ENCODE measurements around the gene SLC25A30.
"Not testable (repeated sequence)": the region's sequence is repeated elsewhere in the genome, so short reads cannot be mapped to it uniquely, and the experiment has no call there.

The SLC25A30 gene

GRCh38 chr13:45445053-45445452, 26.9 kb upstream of the SLC25A30 start:
- H3K9me3 ChIP-seq (ENCODE audit: control insufficient read depth, insufficient read depth, low read length): no peaks in the 10 kb centered on the region
- H3K9ac ChIP-seq (ENCODE audit: low read depth, low read length): no peak overlapping the region
- no peak overlapping the region for H3K4me3 ChIP-seq (ENCODE audit: low read depth, low read length)
- H3K27me3 ChIP-seq (ENCODE audit: control insufficient read depth, insufficient read depth, low read length): no peaks in the 10 kb centered on the region
- no peaks in the 10 kb centered on the region for H3K36me3 ChIP-seq (ENCODE audit: control insufficient read depth, insufficient read depth, low read length)
- peaks cover 2% of the 10 kb centered on the region for H3K4me1 ChIP-seq (ENCODE audit: control insufficient read depth, insufficient read depth, low read length)

GRCh38 chr13:45441633-45442032, 23.5 kb upstream of the SLC25A30 start:
- no peaks in the 10 kb centered on the region for H3K4me1 ChIP-seq (ENCODE audit: control insufficient read depth, insufficient read depth, low read length)
- no peaks in the 10 kb centered on the region for H3K9me3 ChIP-seq (ENCODE audit: control insufficient read depth, insufficient read depth, low read length)
- H3K27me3 ChIP-seq (ENCODE audit: control insufficient read depth, insufficient read depth, low read length): no peaks in the 10 kb centered on the region
- no peak overlapping the region for H3K9ac ChIP-seq (ENCODE audit: low read depth, low read length)
- H3K4me3 ChIP-seq (ENCODE audit: low read depth, low read length): no peak overlapping the region
- no peaks in the 10 kb centered on the region for H3K36me3 ChIP-seq (ENCODE audit: control insufficient read depth, insufficient read depth, low read length)

- Histone ChIP-seq H3K36me3 (ENCODE audit: control insufficient read depth, insufficient read depth, low read length) (no peaks in the 10 kb centered on the region), H3K27me3 (ENCODE audit: control insufficient read depth, insufficient read depth, low read length) (no peaks in the 10 kb centered on the region), H3K4me3 (ENCODE audit: low read depth, low read length) (no peak overlapping the region), H3K9ac (ENCODE audit: low read depth, low read length) (no peak overlapping the region), H3K9me3 (ENCODE audit: control insufficient read depth, insufficient read depth, low read length) (no peaks in the 10 kb centered on the region), H3K4me1 (ENCODE audit: control insufficient read depth, insufficient read depth, low read length) (no peaks in the 10 kb centered on the region)
These were observed 21.7 kb upstream of the SLC25A30 start for GRCh38 chr13:45439781-45440462.

- no peak overlapping the region for H3K4me3 ChIP-seq (ENCODE audit: low read depth, low read length)
- H3K36me3 ChIP-seq (ENCODE audit: control insufficient read depth, insufficient read depth, low read length): no peaks in the 10 kb centered on the region
- H3K27me3 ChIP-seq (ENCODE audit: control insufficient read depth, insufficient read depth, low read length): no peaks in the 10 kb centered on the region
- no peak overlapping the region for H3K9ac ChIP-seq (ENCODE audit: low read depth, low read length)
- no peaks in the 10 kb centered on the region for H3K4me1 ChIP-seq (ENCODE audit: control insufficient read depth, insufficient read depth, low read length)
- no peaks in the 10 kb centered on the region for H3K9me3 ChIP-seq (ENCODE audit: control insufficient read depth, insufficient read depth, low read length)
These were observed 20.8 kb upstream of the SLC25A30 start for GRCh38 chr13:45439008-45439407.

- Histone ChIP-seq H3K9ac (ENCODE audit: low read depth, low read length) (no peak overlapping the region), H3K4me1 (ENCODE audit: control insufficient read depth, insufficient read depth, low read length) (no peaks in the 10 kb centered on the region), H3K4me3 (ENCODE audit: low read depth, low read length) (no peak overlapping the region), H3K27me3 (ENCODE audit: control insufficient read depth, insufficient read depth, low read length) (no peaks in the 10 kb centered on the region), H3K9me3 (ENCODE audit: control insufficient read depth, insufficient read depth, low read length) (no peaks in the 10 kb centered on the region), H3K36me3 (ENCODE audit: control insufficient read depth, insufficient read depth, low read length) (no peaks in the 10 kb centered on the region)
These were observed 19.8 kb upstream of the SLC25A30 start for GRCh38 chr13:45437947-45438346.

GRCh38 chr13:45436953-45437352, 18.8 kb upstream of the SLC25A30 start:
- H3K9ac ChIP-seq (ENCODE audit: low read depth, low read length): no peak overlapping the region
- no peaks in the 10 kb centered on the region for H3K27me3 ChIP-seq (ENCODE audit: control insufficient read depth, insufficient read depth, low read length)
- no peaks in the 10 kb centered on the region for H3K4me1 ChIP-seq (ENCODE audit: control insufficient read depth, insufficient read depth, low read length)
- H3K9me3 ChIP-seq (ENCODE audit: control insufficient read depth, insufficient read depth, low read length): no peaks in the 10 kb centered on the region
- no peaks in the 10 kb centered on the region for H3K36me3 ChIP-seq (ENCODE audit: control insufficient read depth, insufficient read depth, low read length)
- no peak overlapping the region for H3K4me3 ChIP-seq (ENCODE audit: low read depth, low read length)

- no peaks in the 10 kb centered on the region for H3K36me3 ChIP-seq (ENCODE audit: control insufficient read depth, insufficient read depth, low read length)
- H3K9me3 ChIP-seq (ENCODE audit: control insufficient read depth, insufficient read depth, low read length): no peaks in the 10 kb centered on the region
- no peaks in the 10 kb centered on the region for H3K4me1 ChIP-seq (ENCODE audit: control insufficient read depth, insufficient read depth, low read length)
- H3K27me3 ChIP-seq (ENCODE audit: control insufficient read depth, insufficient read depth, low read length): no peaks in the 10 kb centered on the region
- H3K4me3 ChIP-seq (ENCODE audit: low read depth, low read length): no peak overlapping the region
- no peak overlapping the region for H3K9ac ChIP-seq (ENCODE audit: low read depth, low read length)
These were observed 18.2 kb upstream of the SLC25A30 start for GRCh38 chr13:45436332-45436731.

- H3K9ac ChIP-seq (ENCODE audit: low read depth, low read length): no peak overlapping the region
- no peaks in the 10 kb centered on the region for H3K9me3 ChIP-seq (ENCODE audit: control insufficient read depth, insufficient read depth, low read length)
- no peaks in the 10 kb centered on the region for H3K4me1 ChIP-seq (ENCODE audit: control insufficient read depth, insufficient read depth, low read length)
- H3K36me3 ChIP-seq (ENCODE audit: control insufficient read depth, insufficient read depth, low read length): no peaks in the 10 kb centered on the region
- H3K27me3 ChIP-seq (ENCODE audit: control insufficient read depth, insufficient read depth, low read length): no peaks in the 10 kb centered on the region
- no peak overlapping the region for H3K4me3 ChIP-seq (ENCODE audit: low read depth, low read length)
These were observed 16.6 kb upstream of the SLC25A30 start for GRCh38 chr13:45434556-45435371.

- Histone ChIP-seq H3K27me3 (ENCODE audit: control insufficient read depth, insufficient read depth, low read length) (no peaks in the 10 kb centered on the region), H3K9me3 (ENCODE audit: control insufficient read depth, insufficient read depth, low read length) (no peaks in the 10 kb centered on the region), H3K4me3 (ENCODE audit: low read depth, low read length) (no peak overlapping the region), H3K36me3 (ENCODE audit: control insufficient read depth, insufficient read depth, low read length) (no peaks in the 10 kb centered on the region), H3K4me1 (ENCODE audit: control insufficient read depth, insufficient read depth, low read length) (no peaks in the 10 kb centered on the region), H3K9ac (ENCODE audit: low read depth, low read length) (no peak overlapping the region)
These were observed 15.2 kb upstream of the SLC25A30 start for GRCh38 chr13:45433381-45433790.

- H3K4me1 ChIP-seq (ENCODE audit: control insufficient read depth, insufficient read depth, low read length): no peaks in the 10 kb centered on the region
- H3K9ac ChIP-seq (ENCODE audit: low read depth, low read length): no peak overlapping the region
- H3K27me3 ChIP-seq (ENCODE audit: control insufficient read depth, insufficient read depth, low read length): no peaks in the 10 kb centered on the region
- H3K36me3 ChIP-seq (ENCODE audit: control insufficient read depth, insufficient read depth, low read length): no peaks in the 10 kb centered on the region
- H3K9me3 ChIP-seq (ENCODE audit: control insufficient read depth, insufficient read depth, low read length): no peaks in the 10 kb centered on the region
- no peak overlapping the region for H3K4me3 ChIP-seq (ENCODE audit: low read depth, low read length)
These were observed 14.7 kb upstream of the SLC25A30 start for GRCh38 chr13:45432737-45433380.

GRCh38 chr13:45426056-45426841, 8.1 kb upstream of the SLC25A30 start:
- not testable (repeated sequence) for H3K4me3 ChIP-seq (ENCODE audit: low read depth, low read length); H3K9ac ChIP-seq (ENCODE audit: low read depth, low read length); H3K27me3 ChIP-seq (ENCODE audit: control insufficient read depth, insufficient read depth, low read length); H3K36me3 ChIP-seq (ENCODE audit: control insufficient read depth, insufficient read depth, low read length); H3K9me3 ChIP-seq (ENCODE audit: control insufficient read depth, insufficient read depth, low read length); H3K4me1 ChIP-seq (ENCODE audit: control insufficient read depth, insufficient read depth, low read length)

Measured in iPS-15b (cell line).